Thyroid gland (tissue), 4 donors: ENCODE data around the gene CAMK1D. TPM values are rescaled to one million over a fixed set of nuclear protein-coding genes. Genes with fewer than 3 reads are reported as not detected.

Experiments used
- DNase-seq, 2 donors: peaks; one replicate each; pipeline ENCODE4 v3.0.0-alpha.2; 2019
- H3K27ac ChIP-seq, 3 donors: fragments of 200-600 bp; sonication (generic); 1 replicate in 2 of 3; 2 replicates in 1 of 3; pipeline ENCODE4 v1.5.1; 2016 to 2019; ENCODE audit warnings: mild to moderate bottlenecking in 1 of 3, moderate library complexity in 1 of 3
- H3K27me3 ChIP-seq: fragments of 200-600 bp; sonication (generic); one replicate; pipeline ENCODE4 v1.5.1; 2019
- H3K36me3 ChIP-seq, 2 donors: fragments of 200-600 bp; sonication (generic); one replicate each; pipeline ENCODE4 v1.5.1; 2016 to 2019
- H3K4me1 ChIP-seq, 2 donors: fragments of 200-600 bp; sonication (generic); one replicate each; pipeline ENCODE4 v1.5.1; 2017 to 2019
- H3K4me3 ChIP-seq, 3 donors: fragments of 200-600 bp; sonication (generic); replicated peaks in 1 of 3; 1 replicate in 2 of 3; 2 replicates in 1 of 3; pipeline ENCODE4 v1.5.1; 2016; ENCODE audit warnings: mild to moderate bottlenecking in 1 of 3
- H3K9me3 ChIP-seq: fragments of 200-600 bp; sonication (generic); one replicate; pipeline ENCODE4 v1.5.1; 2017
- CTCF ChIP-seq, 6 experiments: fragments of 200-600 bp in 3 of 6; fragments of 450-650 bp in 3 of 6; sonication (generic) in 3 of 6; IDR thresholded peaks; one replicate each; pipeline ENCODE4 v1.5.1; 2016 to 2019; ENCODE audit warnings: antibody characterized with exemption in 6 of 6, mild to moderate bottlenecking in 2 of 6, inconsistent platforms in 1 of 6, moderate library complexity in 1 of 6
- POLR2A ChIP-seq, 2 donors: fragments of 450-650 bp; IDR thresholded peaks; one replicate each; pipeline ENCODE4 v1.6.1; 2017; ENCODE audit warnings: antibody characterized with exemption in 2 of 2, mild to moderate bottlenecking in 2 of 2, moderate library complexity in 1 of 2
- WGBS, 2 donors: methylation state at CpG; one replicate each; pipeline ENCODE4 v1.1.5; 2017; 5-methylcytosine and 5-hydroxymethylcytosine counted together
- intact Hi-C: fragments of 100-400 bp; cut with DNase I; formaldehyde crosslinking; loops from one replicate; pipeline ENCODE4 v1.15.1; 2023
- total RNA-seq, 4 donors: library from RNA; depleted of rRNA; stranded (reverse); fragments of >200 nt; gene quantifications; one replicate each; pipeline ENCODE4 v1.2.3, GENCODE V29; 2016

The CAMK1D gene
- total RNA-seq, 4 donors from 2014 or later, result 12.2 to 29.6 (median 17.4) TPM

- no peak overlapping the region for H3K4me3 ChIP-seq
- no peaks in the 10 kb centered on the region for H3K27me3 ChIP-seq
- H3K9me3 ChIP-seq, result no peaks in the 10 kb centered on the region
- intact Hi-C loops, result no loop called here
- H3K27ac ChIP-seq, result no peak overlapping the region
- 94 to 98% methylated on average over 14 to 16 of the region's 16 CpGs for WGBS, 2 donors
- DNase-seq, result no peak
- TF ChIP-seq POLR2A (IDR thresholded peaks at IDR 0.05), result no peak
- no peak for TF ChIP-seq CTCF (IDR thresholded peaks at IDR 0.05)
- H3K4me1 ChIP-seq, result peaks cover 0 to 4% of the 10 kb centered on the region in 2 donors
- H3K36me3 ChIP-seq, result no peaks in the 10 kb centered on the region
These were observed 479.4 kb downstream of the CAMK1D start for GRCh38 chr10:12828736-12829135.

GRCh38 chr10:12829831-12830390 lies 480.6 kb downstream of the CAMK1D start:
- Histone ChIP-seq H3K36me3 (no peaks in the 10 kb centered on the region), H3K27ac (no peak overlapping the region), H3K4me1 (peaks cover 0 to 4% of the 10 kb centered on the region in 2 donors), H3K4me3 (no peak overlapping the region), H3K9me3 (no peaks in the 10 kb centered on the region), H3K27me3 (no peaks in the 10 kb centered on the region)
- no peak for DNase-seq
- intact Hi-C loops, result no loop called here
- no peak for TF ChIP-seq POLR2A (IDR thresholded peaks at IDR 0.05)
- TF ChIP-seq CTCF (IDR thresholded peaks at IDR 0.05), result no peak
- WGBS, 2 donors, result 83 to 90% methylated on average over 6 of the region's 6 CpGs

- Histone ChIP-seq H3K27me3 (no peaks in the 10 kb centered on the region), H3K4me3 (no peak overlapping the region), H3K9me3 (no peaks in the 10 kb centered on the region), H3K4me1 (peaks cover 0 to 4% of the 10 kb centered on the region in 2 donors), H3K27ac (no peak overlapping the region), H3K36me3 (no peaks in the 10 kb centered on the region)
- 94 to 95% methylated on average over 10 of the region's 10 CpGs for WGBS, 2 donors
- intact Hi-C loops, result no loop called here
- no peak for DNase-seq
- TF ChIP-seq CTCF (IDR thresholded peaks at IDR 0.05) (no peak), POLR2A (IDR thresholded peaks at IDR 0.05) (no peak)
These were observed 482.7 kb downstream of the CAMK1D start for GRCh38 chr10:12832096-12832495.

- no peak for DNase-seq
- Histone ChIP-seq H3K4me3 (no peak overlapping the region), H3K36me3 (no peaks in the 10 kb centered on the region), H3K27ac (no peak overlapping the region), H3K9me3 (no peaks in the 10 kb centered on the region), H3K27me3 (no peaks in the 10 kb centered on the region), H3K4me1 (peaks cover 0 to 4% of the 10 kb centered on the region in 2 donors)
- TF ChIP-seq CTCF (IDR thresholded peaks at IDR 0.05), result no peak
- no peak for TF ChIP-seq POLR2A (IDR thresholded peaks at IDR 0.05)
- intact Hi-C loops, result no loop called here
- WGBS, 2 donors, result 92 to 93% methylated on average over 11 of the region's 11 CpGs
These were observed 484.1 kb downstream of the CAMK1D start for GRCh38 chr10:12833451-12833850.

GRCh38 chr10:12834116-12834665 lies 484.8 kb downstream of the CAMK1D start:
- WGBS, 2 donors, result 85 to 95% methylated on average over 18 of the region's 19 CpGs
- TF ChIP-seq CTCF (IDR thresholded peaks at IDR 0.05) (no peak), POLR2A (IDR thresholded peaks at IDR 0.05) (no peak)
- intact Hi-C loops, result no loop called here
- no peak overlapping the region for H3K27ac ChIP-seq
- H3K36me3 ChIP-seq, result no peaks in the 10 kb centered on the region
- DNase-seq, result no peak
- peaks cover 0 to 4% of the 10 kb centered on the region in 2 donors for H3K4me1 ChIP-seq
- H3K4me3 ChIP-seq, result no peak overlapping the region
- H3K9me3 ChIP-seq, result no peaks in the 10 kb centered on the region
- no peaks in the 10 kb centered on the region for H3K27me3 ChIP-seq
